Keratinocyte (primary cell): ENCODE results near the gene UBR7. TPM values are rescaled to one million over a fixed set of nuclear protein-coding genes. Genes with fewer than 3 reads are reported as not detected.
A peak's percentile ranks its signal among the peaks of the same experiment; 100 is the strongest.

Experiments
- DNase-seq: peaks from one replicate; pipeline ENCODE4 v3.0.0-alpha.2; 2011; ENCODE audit warnings: low read depth, missing footprints, low spot score
- FAIRE-seq: peaks from 2 replicates; lab custom pipeline; 2011; peaks lifted over from hg19 to GRCh38; lab: Jason Lieb, UNC
- H2AFZ ChIP-seq: 2 replicates; pipeline ENCODE4 v1.6.0; 2012; ENCODE audit warnings: low read length, control low read depth, inconsistent platforms; ENCODE audit not compliant: control insufficient read depth
- H3K27ac ChIP-seq: 2 replicates; pipeline ENCODE4 v1.5.1; 2011; ENCODE audit warnings: low read length; ENCODE audit not compliant: control insufficient read depth, insufficient read depth
- H3K27me3 ChIP-seq: 3 replicates; pipeline ENCODE4 v1.6.0; 2011; ENCODE audit warnings: low read length; ENCODE audit not compliant: control insufficient read depth, insufficient read depth; ENCODE audit errors: extremely low read depth
- H3K36me3 ChIP-seq, 2 experiments: 2 replicates in 1 of 2; 3 replicates in 1 of 2; pipeline ENCODE4 v1.5.1; 2011; ENCODE audit warnings: low read length in 2 of 2, mild to moderate bottlenecking in 1 of 2; ENCODE audit not compliant: control insufficient read depth in 2 of 2, insufficient read depth in 2 of 2; ENCODE audit errors: extremely low read depth in 1 of 2
- H3K4me1 ChIP-seq: 3 replicates; pipeline ENCODE4 v1.5.1; 2011; ENCODE audit warnings: low read length; ENCODE audit not compliant: control insufficient read depth, insufficient read depth; ENCODE audit errors: extremely low read depth
- H3K4me2 ChIP-seq: 3 replicates; pipeline ENCODE4 v1.6.0; 2011; ENCODE audit warnings: low read depth, low read length; ENCODE audit not compliant: control insufficient read depth, insufficient read depth; ENCODE audit errors: extremely low read depth
- H3K4me3 ChIP-seq, 3 experiments: fragments of 200-600 bp in 1 of 3; sonication (generic) in 1 of 3; 2 replicates in 2 of 3; 3 replicates in 1 of 3; pipeline ENCODE4 v1.5.1; 2011 to 2016; ENCODE audit warnings: low read length in 3 of 3, mild to moderate bottlenecking in 3 of 3, control low read depth in 2 of 3, inconsistent platforms in 1 of 3, low read depth in 1 of 3, mixed read lengths in 1 of 3, mixed run types in 1 of 3, moderate library complexity in 1 of 3; ENCODE audit not compliant: control insufficient read depth in 2 of 3, insufficient read depth in 2 of 3; ENCODE audit errors: extremely low read depth in 1 of 3
- H3K79me2 ChIP-seq: 2 replicates; pipeline ENCODE4 v1.6.0; 2012; ENCODE audit warnings: low read length; ENCODE audit not compliant: control insufficient read depth, insufficient read depth
- H3K9ac ChIP-seq: 3 replicates; pipeline ENCODE4 v1.6.0; 2011; ENCODE audit warnings: low read length; ENCODE audit not compliant: control insufficient read depth, insufficient read depth; ENCODE audit errors: extremely low read depth
- H3K9me1 ChIP-seq: 3 replicates; pipeline ENCODE4 v1.6.0; 2011; ENCODE audit warnings: low read length; ENCODE audit not compliant: control insufficient read depth, insufficient read depth; ENCODE audit errors: extremely low read depth
- H3K9me3 ChIP-seq: 2 replicates; pipeline ENCODE4 v1.5.1; 2012; ENCODE audit warnings: low read depth, low read length; ENCODE audit not compliant: control insufficient read depth
- H4K20me1 ChIP-seq: 3 replicates; pipeline ENCODE4 v1.6.0; 2011; ENCODE audit warnings: low read length; ENCODE audit not compliant: control insufficient read depth, insufficient read depth; ENCODE audit errors: extremely low read depth
- CTCF ChIP-seq, 3 experiments: IDR thresholded peaks in 1 of 3; conservative IDR thresholded peaks in 1 of 3; optimal IDR thresholded peaks in 1 of 3; 2 replicates in 2 of 3; 3 replicates in 1 of 3; pipeline versions ENCODE3 to v1.5.1; 2011; ENCODE audit warnings: low read length in 3 of 3, mild to moderate bottlenecking in 3 of 3, moderate library complexity in 2 of 3, control low read depth in 1 of 3, inconsistent platforms in 1 of 3; ENCODE audit not compliant: insufficient read depth in 2 of 3; ENCODE audit errors: extremely low read depth in 1 of 3
- EZH2 ChIP-seq: IDR thresholded peaks from one replicate; pipeline ENCODE4 v1.6.1; 2012; ENCODE audit warnings: inconsistent platforms, mild to moderate bottlenecking, low read length, moderate library complexity
- dilution Hi-C: fragments of 300-500 bp; cut with MboI; formaldehyde crosslinking; loops from one replicate; pipeline ENCODE4 v1.7.0; 2020; ENCODE audit warnings: low sequenced_read_pairs; ENCODE audit not compliant: extremely low pct_ligation_motif_present
- polyA plus RNA-seq, 5 experiments: library from polyadenylated mRNA; depleted of rRNA in 3 of 5; stranded (reverse) in 3 of 5; stranded (forward) in 1 of 5; unstranded in 1 of 5; fragments of >200 nt; gene quantifications; 1 replicate in 1 of 5; 2 replicates in 3 of 5; 3 replicates in 1 of 5; pipeline versions ENCODE4 v1.2.1 to v1.2.3, GENCODE V29; 2011 to 2012; ENCODE audit warnings: missing spikeins in 2 of 5, low read depth in 1 of 5, low replicate concordance in 1 of 5

Gene UBR7
- polyA plus RNA-seq, 1 donor (not counting 4 experiments of a cell fraction or from before 2014, with no cell fraction given): 17.2 TPM

GRCh38 chr14:93186466-93186865, 20.6 kb upstream of the UBR7 start:
- H3K27ac ChIP-seq: peak overlapping the region; percentile 56
- H2AFZ ChIP-seq: no peak overlapping the region
- no peaks in the 10 kb centered on the region for H3K9me1 ChIP-seq
- no peaks in the 10 kb centered on the region for H3K27me3 ChIP-seq
- no peak overlapping the region for H3K9ac ChIP-seq
- H3K79me2 ChIP-seq: peaks cover 20% of the 10 kb centered on the region
- DNase-seq (no peak), FAIRE-seq (no peak)
- H3K36me3 ChIP-seq: peaks cover 7% of the 10 kb centered on the region in 2 experiments
- H3K4me2 ChIP-seq: peak overlapping the region; percentile 94
- dilution Hi-C loops: no loop called here
- no peak for TF ChIP-seq CTCF (optimal IDR thresholded peaks at IDR 0.05 in 1 of 3, IDR thresholded peaks at IDR 0.05 in 1 of 3, conservative IDR thresholded peaks at IDR 0.05 in 1 of 3; ENCODE audit: extremely low read depth in 1 of 3, insufficient read depth in 2 of 3, low read length in 3 of 3)
- TF ChIP-seq EZH2: no peak
- no peaks in the 10 kb centered on the region for H4K20me1 ChIP-seq
- H3K4me3 ChIP-seq: no peak overlapping the region
- H3K4me1 ChIP-seq: peaks cover 21% of the 10 kb centered on the region
- no peaks in the 10 kb centered on the region for H3K9me3 ChIP-seq

- no peak overlapping the region for H2AFZ ChIP-seq
- no peak for FAIRE-seq
Measured at GRCh38 chr14:93186956-93187355, 20.1 kb upstream of the UBR7 start.

More at GRCh38 chr14:93186956-93187355, 20.1 kb upstream of the UBR7 start:
- Histone ChIP-seq H3K9ac (no peak overlapping the region), H3K9me1 (no peaks in the 10 kb centered on the region), H3K36me3 (peaks cover 7% of the 10 kb centered on the region in 2 experiments), H3K4me3 (no peak overlapping the region), H3K4me1 (peaks cover 21% of the 10 kb centered on the region), H3K79me2 (peaks cover 20% of the 10 kb centered on the region), H3K4me2 (no peak overlapping the region), H4K20me1 (no peaks in the 10 kb centered on the region), H3K27ac (peak overlapping the region; percentile 56), H3K9me3 (no peaks in the 10 kb centered on the region), H3K27me3 (no peaks in the 10 kb centered on the region)
- no peak for DNase-seq
- TF ChIP-seq CTCF (optimal IDR thresholded peaks at IDR 0.05 in 1 of 3, IDR thresholded peaks at IDR 0.05 in 1 of 3, conservative IDR thresholded peaks at IDR 0.05 in 1 of 3; ENCODE audit: extremely low read depth in 1 of 3, insufficient read depth in 2 of 3, low read length in 3 of 3): no peak
- TF ChIP-seq EZH2: no peak
- dilution Hi-C loops: no loop called here
